Measurements from ENCODE around the gene ID4.

Gene ID4

GRCh38 chr6:19855536-19855935 lies 18.4 kb downstream of the ID4 start:
- no peak for TF ChIP-seq EP300 (IDR thresholded peaks at IDR 0.05; ENCODE audit: borderline replicate concordance)
- TF ChIP-seq REST (IDR thresholded peaks at IDR 0.05; ENCODE audit: low read depth), result no peak
- no peak for TF ChIP-seq NFIC (IDR thresholded peaks at IDR 0.05)
- TF ChIP-seq ZBTB7A (IDR thresholded peaks at IDR 0.05; ENCODE audit: low read depth), result no peak
- no peak for TF ChIP-seq YY1 (IDR thresholded peaks at IDR 0.05; ENCODE audit: low read depth)
- TF ChIP-seq RAD21 (IDR thresholded peaks at IDR 0.05; ENCODE audit: low read depth), result no peak
- TF ChIP-seq TAF1 (IDR thresholded peaks at IDR 0.05; ENCODE audit: low read depth), result no peak
- no peak for TF ChIP-seq CREB1 (IDR thresholded peaks at IDR 0.05; ENCODE audit: low read depth)
- TF ChIP-seq CEBPB (IDR thresholded peaks at IDR 0.05), result no peak
- no peak for TF ChIP-seq TCF12 (IDR thresholded peaks at IDR 0.05; ENCODE audit: low read depth)
- TF ChIP-seq FOXM1 (IDR thresholded peaks at IDR 0.05; ENCODE audit: borderline replicate concordance, low read depth), result no peak
- no peak for TF ChIP-seq EGR1 (IDR thresholded peaks at IDR 0.05)

GRCh38 chr6:19857139-19857538 lies 20.0 kb downstream of the ID4 start:
- TF ChIP-seq EGR1 (IDR thresholded peaks at IDR 0.05), result no peak
- TF ChIP-seq CREB1 (IDR thresholded peaks at IDR 0.05; ENCODE audit: low read depth), result no peak
- no peak for TF ChIP-seq MAX (IDR thresholded peaks at IDR 0.05)
- TF ChIP-seq EP300 (IDR thresholded peaks at IDR 0.05; ENCODE audit: borderline replicate concordance), result no peak
- no peak for TF ChIP-seq CEBPB (IDR thresholded peaks at IDR 0.05)
- TF ChIP-seq FOXM1 (IDR thresholded peaks at IDR 0.05; ENCODE audit: borderline replicate concordance, low read depth), result no peak
- TF ChIP-seq ZBTB7A (IDR thresholded peaks at IDR 0.05; ENCODE audit: low read depth), result no peak
- no peak for TF ChIP-seq YY1 (IDR thresholded peaks at IDR 0.05; ENCODE audit: low read depth)
- no peak for TF ChIP-seq RAD21 (IDR thresholded peaks at IDR 0.05; ENCODE audit: low read depth)
- TF ChIP-seq NFIC (IDR thresholded peaks at IDR 0.05), result no peak
- no peak for TF ChIP-seq USF1 (IDR thresholded peaks at IDR 0.05)
- TF ChIP-seq TAF1 (IDR thresholded peaks at IDR 0.05; ENCODE audit: low read depth), result no peak
- TF ChIP-seq TEAD4 (IDR thresholded peaks at IDR 0.05), result no peak
- no peak for TF ChIP-seq TCF12 (IDR thresholded peaks at IDR 0.05; ENCODE audit: low read depth)
- TF ChIP-seq REST (IDR thresholded peaks at IDR 0.05; ENCODE audit: low read depth), result no peak

GRCh38 chr6:19857703-19858102 lies 20.5 kb downstream of the ID4 start:
- TF ChIP-seq CEBPB (IDR thresholded peaks at IDR 0.05) (no peak), MAX (IDR thresholded peaks at IDR 0.05) (no peak), FOXM1 (IDR thresholded peaks at IDR 0.05; ENCODE audit: borderline replicate concordance, low read depth) (no peak), ZBTB7A (IDR thresholded peaks at IDR 0.05; ENCODE audit: low read depth) (no peak), CREB1 (IDR thresholded peaks at IDR 0.05; ENCODE audit: low read depth) (no peak), TCF12 (IDR thresholded peaks at IDR 0.05; ENCODE audit: low read depth) (no peak), NFIC (IDR thresholded peaks at IDR 0.05) (no peak), REST (IDR thresholded peaks at IDR 0.05; ENCODE audit: low read depth) (no peak), EP300 (IDR thresholded peaks at IDR 0.05; ENCODE audit: borderline replicate concordance) (no peak), YY1 (IDR thresholded peaks at IDR 0.05; ENCODE audit: low read depth) (no peak)

GRCh38 chr6:19860235-19860877 lies 23.2 kb downstream of the ID4 start:
- no peak for TF ChIP-seq YY1 (IDR thresholded peaks at IDR 0.05; ENCODE audit: low read depth)
- no peak for TF ChIP-seq REST (IDR thresholded peaks at IDR 0.05; ENCODE audit: low read depth)

Measured in Ishikawa (cell line).